Stimulated activated naive CD8-positive, alpha-beta T cell treated with anti-CD3 and anti-CD28 coated beads, Interleukin-15, Interleukin-2, amounts not matched to agents 100 ng/mL and 50 ng/mL, for 24 hours (primary cell): ENCODE results near the gene MGAT4A.

ENCODE experiments used
- H3K27ac Mint-ChIP-seq: one replicate; pipeline ENCODE4 v1.8.0; 2021; ENCODE audit warnings: mild to moderate bottlenecking, mixed read lengths
- H3K27me3 Mint-ChIP-seq: one replicate; pipeline ENCODE4 v1.8.0; 2021; ENCODE audit warnings: mixed read lengths
- H3K36me3 Mint-ChIP-seq: one replicate; pipeline ENCODE4 v1.8.0; 2021; ENCODE audit warnings: low read depth, mixed read lengths
- H3K4me1 Mint-ChIP-seq: one replicate; pipeline ENCODE4 v1.8.0; 2021; ENCODE audit warnings: low read depth, mixed read lengths
- H3K4me3 Mint-ChIP-seq: one replicate; pipeline ENCODE4 v1.8.0; 2021; ENCODE audit warnings: mild to moderate bottlenecking, mixed read lengths
- H3K9me3 Mint-ChIP-seq: one replicate; pipeline ENCODE4 v1.8.0; 2021; ENCODE audit warnings: mixed read lengths

Gene MGAT4A

GRCh38 chr2:98706591-98706990, 24.3 kb downstream of the MGAT4A start:
- Mint-ChIP-seq H3K27me3 (no peaks in the 10 kb centered on the region), H3K4me3 (no peak overlapping the region), H3K36me3 (no peaks in the 10 kb centered on the region), H3K27ac (no peak overlapping the region), H3K4me1 (peaks cover 82% of the 10 kb centered on the region), H3K9me3 (no peaks in the 10 kb centered on the region)

- no peaks in the 10 kb centered on the region for H3K9me3 Mint-ChIP-seq
- H3K36me3 Mint-ChIP-seq = no peaks in the 10 kb centered on the region
- no peak overlapping the region for H3K27ac Mint-ChIP-seq
- H3K27me3 Mint-ChIP-seq = no peaks in the 10 kb centered on the region
- no peak overlapping the region for H3K4me3 Mint-ChIP-seq
- H3K4me1 Mint-ChIP-seq = peaks cover 76% of the 10 kb centered on the region
Observed at GRCh38 chr2:98705333-98705617, 25.7 kb downstream of the MGAT4A start.

- Mint-ChIP-seq H3K9me3 (no peaks in the 10 kb centered on the region), H3K36me3 (no peaks in the 10 kb centered on the region), H3K27ac (no peak overlapping the region), H3K4me3 (no peak overlapping the region), H3K4me1 (peaks cover 73% of the 10 kb centered on the region), H3K27me3 (no peaks in the 10 kb centered on the region)
Observed at GRCh38 chr2:98704499-98705332, 26.2 kb downstream of the MGAT4A start.

- Mint-ChIP-seq H3K36me3 (peaks cover 2% of the 10 kb centered on the region), H3K4me1 (peaks cover 72% of the 10 kb centered on the region), H3K9me3 (no peaks in the 10 kb centered on the region), H3K4me3 (peak overlapping the region; percentile 17), H3K27me3 (no peaks in the 10 kb centered on the region), H3K27ac (peak overlapping the region; percentile 43)
Observed at GRCh38 chr2:98703738-98704137, 27.2 kb downstream of the MGAT4A start.

GRCh38 chr2:98702858-98703620, 27.9 kb downstream of the MGAT4A start:
- Mint-ChIP-seq H3K27ac (peak overlapping the region; percentile 93), H3K36me3 (peaks cover 7% of the 10 kb centered on the region), H3K27me3 (no peaks in the 10 kb centered on the region), H3K9me3 (no peaks in the 10 kb centered on the region), H3K4me3 (peak overlapping the region; percentile 64), H3K4me1 (peaks cover 72% of the 10 kb centered on the region)

GRCh38 chr2:98702127-98702802, 28.7 kb downstream of the MGAT4A start:
- peaks cover 7% of the 10 kb centered on the region for H3K36me3 Mint-ChIP-seq
- H3K27ac Mint-ChIP-seq = peak overlapping the region; percentile 93
- peak overlapping the region; percentile 64 for H3K4me3 Mint-ChIP-seq
- no peaks in the 10 kb centered on the region for H3K27me3 Mint-ChIP-seq
- H3K4me1 Mint-ChIP-seq = peaks cover 74% of the 10 kb centered on the region
- no peaks in the 10 kb centered on the region for H3K9me3 Mint-ChIP-seq

- H3K4me1 Mint-ChIP-seq = peaks cover 75% of the 10 kb centered on the region
- peak overlapping the region; percentile 45 for H3K27ac Mint-ChIP-seq
- H3K27me3 Mint-ChIP-seq = no peaks in the 10 kb centered on the region
- H3K9me3 Mint-ChIP-seq = no peaks in the 10 kb centered on the region
- H3K4me3 Mint-ChIP-seq = no peak overlapping the region
- peaks cover 7% of the 10 kb centered on the region for H3K36me3 Mint-ChIP-seq
Observed at GRCh38 chr2:98701230-98701629, 29.7 kb downstream of the MGAT4A start.

- peaks cover 81% of the 10 kb centered on the region for H3K4me1 Mint-ChIP-seq
- no peaks in the 10 kb centered on the region for H3K27me3 Mint-ChIP-seq
- peak overlapping the region; percentile 40 for H3K27ac Mint-ChIP-seq
- H3K4me3 Mint-ChIP-seq = no peak overlapping the region
- no peaks in the 10 kb centered on the region for H3K9me3 Mint-ChIP-seq
- H3K36me3 Mint-ChIP-seq = peaks cover 7% of the 10 kb centered on the region
Observed at GRCh38 chr2:98698896-98699295, 32.0 kb downstream of the MGAT4A start.

- Mint-ChIP-seq H3K4me1 (peaks cover 82% of the 10 kb centered on the region), H3K27me3 (no peaks in the 10 kb centered on the region), H3K36me3 (peaks cover 11% of the 10 kb centered on the region), H3K9me3 (no peaks in the 10 kb centered on the region), H3K27ac (no peak overlapping the region), H3K4me3 (no peak overlapping the region)
Observed at GRCh38 chr2:98697651-98698337, 33.1 kb downstream of the MGAT4A start.

- Mint-ChIP-seq H3K9me3 (no peaks in the 10 kb centered on the region), H3K27me3 (no peaks in the 10 kb centered on the region)
Observed at GRCh38 chr2:98696200-98696599, 34.7 kb downstream of the MGAT4A start.

GRCh38 chr2:98695255-98695654, 35.7 kb downstream of the MGAT4A start:
- Mint-ChIP-seq H3K4me3 (no peak overlapping the region), H3K4me1 (peaks cover 85% of the 10 kb centered on the region), H3K36me3 (peaks cover 11% of the 10 kb centered on the region), H3K9me3 (no peaks in the 10 kb centered on the region), H3K27me3 (no peaks in the 10 kb centered on the region), H3K27ac (peak overlapping the region; percentile 56)

More at GRCh38 chr2:98696200-98696599, 34.7 kb downstream of the MGAT4A start:
- peak overlapping the region; percentile 49 for H3K27ac Mint-ChIP-seq
- no peak overlapping the region for H3K4me3 Mint-ChIP-seq
- peaks cover 79% of the 10 kb centered on the region for H3K4me1 Mint-ChIP-seq
- peaks cover 11% of the 10 kb centered on the region for H3K36me3 Mint-ChIP-seq

GRCh38 chr2:98693477-98693876, 37.5 kb downstream of the MGAT4A start:
- no peaks in the 10 kb centered on the region for H3K27me3 Mint-ChIP-seq
- H3K9me3 Mint-ChIP-seq = no peaks in the 10 kb centered on the region
- peak overlapping the region; percentile 84 for H3K27ac Mint-ChIP-seq
- peaks cover 87% of the 10 kb centered on the region for H3K4me1 Mint-ChIP-seq
- H3K36me3 Mint-ChIP-seq = peaks cover 6% of the 10 kb centered on the region
- peak overlapping the region; percentile 66 for H3K4me3 Mint-ChIP-seq

- Mint-ChIP-seq H3K4me1 (peaks cover 89% of the 10 kb centered on the region), H3K27me3 (no peaks in the 10 kb centered on the region), H3K9me3 (no peaks in the 10 kb centered on the region), H3K36me3 (peaks cover 3% of the 10 kb centered on the region), H3K27ac (peak overlapping the region; percentile 84), H3K4me3 (peak overlapping the region; percentile 66)
Observed at GRCh38 chr2:98692090-98693054, 38.6 kb downstream of the MGAT4A start.

GRCh38 chr2:98691303-98691702, 39.6 kb downstream of the MGAT4A start:
- Mint-ChIP-seq H3K36me3 (peaks cover 3% of the 10 kb centered on the region), H3K4me1 (peaks cover 93% of the 10 kb centered on the region), H3K9me3 (no peaks in the 10 kb centered on the region), H3K4me3 (no peak overlapping the region), H3K27ac (peak overlapping the region; percentile 83), H3K27me3 (no peaks in the 10 kb centered on the region)
